ENCODE measurements around the gene LMF1.

- no peak for TF ChIP-seq POLR2A (IDR thresholded peaks at IDR 0.05; ENCODE audit: low read depth, low read length)
- TF ChIP-seq TAF1 (IDR thresholded peaks at IDR 0.05; ENCODE audit: low read depth, low read length) = no peak
- TF ChIP-seq POLR2AphosphoS5 (IDR thresholded peaks at IDR 0.05; ENCODE audit: low read depth, low read length) = no peak
- no peak for TF ChIP-seq POU2F2 (IDR thresholded peaks at IDR 0.05; ENCODE audit: low read depth, low read length)
- TF ChIP-seq SPI1 (IDR thresholded peaks at IDR 0.05; ENCODE audit: low read depth, low read length) = no peak
- no peak for TF ChIP-seq PAX5 (IDR thresholded peaks at IDR 0.05; ENCODE audit: insufficient read depth, low read length, severe bottlenecking)
These were observed 33.1 kb downstream of the LMF1 start for GRCh38 chr16:937723-938122.

Measured in GM12891 (cell line).